COLO829 (cell line): Measurements from ENCODE around the gene OXT.
"Not testable (repeated sequence)": the region's sequence is repeated elsewhere in the genome, so short reads cannot be mapped to it uniquely, and the experiment has no call there.

Experiments used
- DNase-seq: peaks from one replicate; pipeline ENCODE4 v3.0.0; 2012; ENCODE audit warnings: low spot score

The OXT gene

GRCh38 chr20:3115190-3116107 is 44.0 kb downstream of the OXT start:
- DNase-seq, result peak; percentile 93

DNA sequence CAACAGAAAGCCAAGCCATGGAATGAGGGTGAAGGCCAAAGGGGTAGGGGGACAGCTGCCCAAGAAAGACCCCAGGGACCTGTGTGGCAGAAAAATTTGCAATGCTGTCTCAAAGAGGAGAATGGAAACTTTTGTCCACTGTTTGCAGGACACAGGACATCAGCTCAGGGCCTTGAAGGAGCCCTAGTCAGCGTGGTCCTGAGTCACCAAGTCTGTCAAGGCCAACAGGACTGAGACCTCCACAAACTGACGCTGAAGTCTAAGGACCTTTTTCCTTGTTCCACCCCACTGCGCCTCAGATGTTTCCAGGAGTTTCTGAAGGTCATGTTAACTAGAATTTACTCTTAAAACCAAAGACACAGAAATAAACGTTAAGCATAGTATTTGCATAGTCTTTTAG is 44.9 kb downstream of the OXT start:
- DNase-seq, result no peak

DNA sequence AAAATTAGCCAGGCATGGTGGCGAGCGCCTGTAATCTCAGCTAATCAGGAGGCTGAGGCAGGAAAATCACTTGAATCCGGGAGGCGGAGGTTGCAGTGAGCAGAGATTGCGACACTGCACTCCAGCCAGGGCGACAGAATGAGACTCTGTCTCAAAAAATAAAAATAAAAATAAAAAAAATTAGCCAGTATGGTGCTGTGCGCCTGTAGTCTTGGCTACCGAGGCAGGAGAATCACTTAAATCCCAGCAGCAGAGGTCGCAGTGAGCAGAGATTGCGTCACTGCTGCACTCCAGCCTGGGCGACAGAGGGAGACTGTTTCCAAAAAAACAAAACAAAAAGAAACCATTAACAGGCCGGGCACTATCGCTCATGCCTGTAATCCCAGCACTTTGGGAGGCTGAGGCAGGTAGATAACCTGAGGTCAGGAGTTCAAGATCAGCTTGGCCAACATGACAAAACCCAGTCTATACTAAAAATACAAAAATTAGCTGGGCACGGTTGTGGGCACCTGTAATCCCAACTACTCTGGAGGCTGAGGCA is 46.5 kb downstream of the OXT start:
- not testable (repeated sequence) for DNase-seq

DNA sequence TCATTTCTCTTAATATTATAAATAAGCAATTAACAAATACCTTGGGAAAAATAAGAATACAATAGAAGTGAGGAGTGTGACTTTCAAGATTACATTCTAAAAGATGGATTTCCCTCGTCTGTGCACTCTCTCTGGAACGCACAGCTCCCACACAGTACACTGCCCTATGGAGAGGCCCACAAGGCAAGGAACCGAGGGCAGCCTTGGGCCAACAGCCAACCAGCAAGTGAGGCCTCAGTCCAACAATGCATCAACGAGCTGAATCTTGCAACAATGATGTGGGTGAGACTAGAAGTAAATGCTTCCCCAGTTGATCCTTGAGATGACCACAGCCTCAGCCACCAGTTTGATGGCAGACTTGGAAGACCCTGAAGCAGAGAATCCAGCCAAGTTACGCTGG is 47.6 kb downstream of the OXT start:
- no peak for DNase-seq

- DNase-seq, result no peak
These were observed 50.0 kb downstream of the OXT start for GRCh38 chr20:3121271-3121911.
